Measurements from ENCODE around the gene TMEM41A. TPM values are rescaled to one million over a fixed set of nuclear protein-coding genes. Genes with fewer than 3 reads are reported as not detected.

TMEM41A gene
- polyA plus RNA-seq (ENCODE audit: insufficient read length in 3 of 3) = 10 to 100 TPM; 30.3 to 31.6 (median 31.3) TPM

GRCh38 chr3:185498503-185499396, at the start of gene TMEM41A:
TSS of gene TMEM41A (minus strand) at chr3:185499035. CDS start at chr3:185498961, 74 bp downstream.
- peak; percentile 68 to 83 (median 80) for DNase-seq (ENCODE audit: low read depth in 3 of 3, low spot score in 2 of 3)

- DNase-seq (ENCODE audit: low read depth in 3 of 3, low spot score in 2 of 3) = no peak
These were observed 41.9 kb upstream of the TMEM41A start for GRCh38 chr3:185540695-185541094.

GRCh38 chr3:185539934-185540333, 41.1 kb upstream of the TMEM41A start:
- no peak for DNase-seq (ENCODE audit: low read depth in 3 of 3, low spot score in 2 of 3)

GRCh38 chr3:185537369-185537970, 38.6 kb upstream of the TMEM41A start:
- DNase-seq (ENCODE audit: low read depth in 3 of 3, low spot score in 2 of 3) = no peak

GRCh38 chr3:185534511-185534910, 35.7 kb upstream of the TMEM41A start:
- no peak for DNase-seq (ENCODE audit: low read depth in 3 of 3, low spot score in 2 of 3)

GRCh38 chr3:185532901-185533300, 34.1 kb upstream of the TMEM41A start:
- no peak for DNase-seq (ENCODE audit: low read depth in 3 of 3, low spot score in 2 of 3)

- DNase-seq (ENCODE audit: low read depth in 3 of 3, low spot score in 2 of 3) = no peak
These were observed 32.0 kb upstream of the TMEM41A start for GRCh38 chr3:185530856-185531255.

GRCh38 chr3:185528532-185528931, 29.7 kb upstream of the TMEM41A start:
- no peak for DNase-seq (ENCODE audit: low read depth in 3 of 3, low spot score in 2 of 3)

GRCh38 chr3:185527364-185527763, 28.5 kb upstream of the TMEM41A start:
- no peak for DNase-seq (ENCODE audit: low read depth in 3 of 3, low spot score in 2 of 3)

GRCh38 chr3:185526349-185526951, 27.6 kb upstream of the TMEM41A start:
- no peak for DNase-seq (ENCODE audit: low read depth in 3 of 3, low spot score in 2 of 3)

GRCh38 chr3:185521349-185522138, 22.7 kb upstream of the TMEM41A start:
- DNase-seq (ENCODE audit: low read depth in 3 of 3, low spot score in 2 of 3) = no peak

GRCh38 chr3:185519021-185519420, 20.2 kb upstream of the TMEM41A start:
- DNase-seq (ENCODE audit: low read depth in 3 of 3, low spot score in 2 of 3) = no peak

- no peak for DNase-seq (ENCODE audit: low read depth in 3 of 3, low spot score in 2 of 3)
These were observed 18.7 kb upstream of the TMEM41A start for GRCh38 chr3:185517387-185518130.

- DNase-seq (ENCODE audit: low read depth in 3 of 3, low spot score in 2 of 3) = no peak
These were observed 12.9 kb upstream of the TMEM41A start for GRCh38 chr3:185511711-185512110.

GRCh38 chr3:185508335-185508991, 9.6 kb upstream of the TMEM41A start:
- no peak for DNase-seq (ENCODE audit: low read depth in 3 of 3, low spot score in 2 of 3)

GRCh38 chr3:185507883-185508282, 9.0 kb upstream of the TMEM41A start:
- DNase-seq (ENCODE audit: low read depth in 3 of 3, low spot score in 2 of 3) = no peak

GRCh38 chr3:185504636-185505035, 5.8 kb upstream of the TMEM41A start:
- no peak for DNase-seq (ENCODE audit: low read depth in 3 of 3, low spot score in 2 of 3)

GRCh38 chr3:185503521-185503920, 4.7 kb upstream of the TMEM41A start:
- DNase-seq (ENCODE audit: low read depth in 3 of 3, low spot score in 2 of 3) = no peak

GRCh38 chr3:185502987-185503386, 4.2 kb upstream of the TMEM41A start:
- DNase-seq (ENCODE audit: low read depth in 3 of 3, low spot score in 2 of 3) = no peak

GRCh38 chr3:185490241-185490640, 8.6 kb downstream of the TMEM41A start:
- no peak for DNase-seq (ENCODE audit: low read depth in 3 of 3, low spot score in 2 of 3)
